Breast epithelium (tissue), 4 donors: Measurements from ENCODE around the gene SEBOX. TPM values are rescaled to one million over a fixed set of nuclear protein-coding genes. Genes with fewer than 3 reads are reported as not detected.

Experiments
- DNase-seq, 2 donors: peaks; one replicate each; pipeline ENCODE4 v3.0.0-alpha.2; 2019; ENCODE audit warnings: low spot score in 2 of 2
- H3K27ac ChIP-seq, 2 donors: fragments of 200-600 bp; sonication (generic) in 1 of 2; one replicate each; pipeline ENCODE4 v1.5.1; 2016 to 2019; ENCODE audit warnings: mild to moderate bottlenecking in 1 of 2
- H3K27me3 ChIP-seq, 2 donors: fragments of 200-600 bp; sonication (generic) in 1 of 2; one replicate each; pipeline versions ENCODE4 v1.5.1 to v1.6.0; 2017 to 2019; ENCODE audit warnings: control low read depth in 1 of 2, mild to moderate bottlenecking in 1 of 2
- H3K36me3 ChIP-seq: fragments of 200-600 bp; one replicate; pipeline ENCODE4 v1.5.1; 2019
- H3K4me1 ChIP-seq, 2 donors: fragments of 200-600 bp; sonication (generic); one replicate each; pipeline ENCODE4 v1.5.1; 2016 to 2019; ENCODE audit warnings: control low read depth in 1 of 2
- H3K4me3 ChIP-seq, 3 donors: fragments of 200-600 bp; sonication (generic); 1 replicate in 2 of 3; 2 replicates in 1 of 3; pipeline ENCODE4 v1.5.1; 2016 to 2019; ENCODE audit warnings: mild to moderate bottlenecking in 3 of 3, moderate library complexity in 2 of 3
- H3K9me3 ChIP-seq, 2 donors: fragments of 200-600 bp; sonication (generic) in 1 of 2; one replicate each; pipeline ENCODE4 v1.5.1; 2016 to 2019; ENCODE audit warnings: control low read depth in 1 of 2
- CTCF ChIP-seq, 3 donors: fragments of 450-650 bp; IDR thresholded peaks; one replicate each; pipeline ENCODE4 v1.5.1; 2016 to 2017; ENCODE audit warnings: antibody characterized with exemption in 3 of 3, mild to moderate bottlenecking in 3 of 3, moderate library complexity in 3 of 3
- POLR2A ChIP-seq: fragments of 450-650 bp; IDR thresholded peaks from one replicate; pipeline ENCODE4 v1.6.1; 2016; ENCODE audit warnings: antibody characterized with exemption, mild to moderate bottlenecking, moderate library complexity
- POLR2AphosphoS5 ChIP-seq, 3 donors: sonication (generic); formaldehyde crosslinking; IDR thresholded peaks; one replicate each; pipeline ENCODE4 v1.6.1; 2017; ENCODE audit warnings: antibody characterized with exemption in 3 of 3
- intact Hi-C: fragments of 100-400 bp; cut with DNase I; formaldehyde crosslinking; loops from one replicate; pipeline ENCODE4 v1.15.1; 2023; ENCODE audit warnings: low total_unique reads
- total RNA-seq, 3 donors: library from RNA; depleted of rRNA; stranded (reverse); fragments of >200 nt; gene quantifications; one replicate each; pipeline ENCODE4 v1.1.0, GENCODE V29; 2016

The SEBOX gene
- total RNA-seq, 3 donors from 2014 or later = not detected

DNA sequence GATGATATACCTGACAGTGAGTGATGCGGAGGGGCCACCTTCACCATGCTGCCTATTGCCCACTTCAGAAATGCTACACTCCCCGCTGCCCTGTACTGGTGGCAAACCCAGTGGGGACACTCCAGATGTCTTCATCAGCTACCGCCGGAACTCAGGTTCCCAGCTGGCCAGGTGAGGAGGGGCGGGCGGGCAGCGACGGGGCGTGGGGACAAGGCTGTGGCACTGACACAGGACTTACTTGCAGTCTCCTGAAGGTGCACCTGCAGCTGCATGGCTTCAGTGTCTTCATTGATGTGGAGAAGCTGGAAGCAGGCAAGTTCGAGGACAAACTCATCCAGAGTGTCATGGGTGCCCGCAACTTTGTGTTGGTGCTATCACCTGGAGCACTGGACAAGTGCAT lies 23.1 kb upstream of the SEBOX start:
- intact Hi-C loops = no loop called here
- DNase-seq = peak in 1 of 2 donors; percentile 35
- H3K36me3 ChIP-seq = no peaks in the 10 kb centered on the region

GRCh38 chr17:28386391-28386790 lies 21.4 kb upstream of the SEBOX start:
- TF ChIP-seq CTCF (IDR thresholded peaks at IDR 0.05) (no peak), POLR2AphosphoS5 (IDR thresholded peaks at IDR 0.05) (no peak), POLR2A (no peak)
- Histone ChIP-seq H3K9me3 (no peaks in the 10 kb centered on the region), H3K4me1 (no peaks in the 10 kb centered on the region), H3K27me3 (no peaks in the 10 kb centered on the region), H3K27ac (no peak overlapping the region), H3K4me3 (no peak overlapping the region), H3K36me3 (no peaks in the 10 kb centered on the region)
- intact Hi-C loops = no loop called here
- DNase-seq = no peak

More for the DNA sequence above, 23.1 kb upstream of the SEBOX start:
- TF ChIP-seq CTCF (IDR thresholded peaks at IDR 0.05) = no peak
- no peak for TF ChIP-seq POLR2AphosphoS5 (IDR thresholded peaks at IDR 0.05)
- no peak for TF ChIP-seq POLR2A
- Histone ChIP-seq H3K4me3 (no peak overlapping the region), H3K9me3 (no peaks in the 10 kb centered on the region), H3K27me3 (no peaks in the 10 kb centered on the region), H3K27ac (no peak overlapping the region), H3K4me1 (no peaks in the 10 kb centered on the region)

DNA sequence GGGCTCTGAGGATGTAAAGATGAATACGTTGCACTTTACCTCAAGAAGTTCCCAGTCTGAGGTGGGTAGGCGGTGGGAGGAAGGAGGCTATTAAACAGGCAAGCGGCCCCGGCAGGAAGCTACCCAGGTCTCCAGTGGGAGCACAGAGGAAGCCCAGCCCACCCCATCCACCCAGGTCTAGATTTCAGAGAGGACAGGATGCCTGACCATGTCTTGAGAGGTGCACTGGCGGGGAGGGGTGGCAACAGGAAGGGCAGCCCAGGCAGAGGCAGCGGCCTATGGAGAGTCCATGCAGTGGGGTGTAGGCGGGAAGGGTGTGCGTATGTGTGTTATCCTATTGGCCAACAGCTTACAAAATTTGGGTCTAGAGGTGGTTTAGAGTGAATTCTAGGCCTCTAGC lies 20.4 kb upstream of the SEBOX start:
- Histone ChIP-seq H3K27me3 (no peaks in the 10 kb centered on the region), H3K4me1 (no peaks in the 10 kb centered on the region), H3K4me3 (peak overlapping the region; percentile 41 to 57 (median 42)), H3K36me3 (no peaks in the 10 kb centered on the region), H3K9me3 (no peaks in the 10 kb centered on the region), H3K27ac (no peak overlapping the region)
- TF ChIP-seq POLR2A (no peak), POLR2AphosphoS5 (IDR thresholded peaks at IDR 0.05) (no peak), CTCF (IDR thresholded peaks at IDR 0.05) (no peak)
- intact Hi-C loops = no loop called here
- peak in 1 of 2 donors; percentile 49 for DNase-seq

DNA sequence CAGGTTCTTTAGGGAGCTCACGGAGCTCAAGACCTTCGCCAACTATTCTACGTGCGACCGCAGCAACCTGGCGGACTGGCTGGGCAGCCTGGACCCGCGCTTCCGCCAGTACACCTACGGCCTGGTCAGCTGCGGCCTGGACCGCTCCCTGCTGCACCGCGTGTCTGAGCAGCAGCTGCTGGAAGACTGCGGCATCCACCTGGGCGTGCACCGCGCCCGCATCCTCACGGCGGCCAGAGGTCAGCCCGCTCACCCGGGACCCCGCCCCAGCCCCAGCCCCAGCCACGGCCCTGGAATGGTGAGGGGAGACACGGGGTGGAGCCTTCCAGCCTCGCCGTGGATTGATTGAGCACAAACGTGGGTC lies 20.0 kb upstream of the SEBOX start:
- Histone ChIP-seq H3K27me3 (no peaks in the 10 kb centered on the region), H3K9me3 (no peaks in the 10 kb centered on the region), H3K4me3 (peak overlapping the region; percentile 41 to 57 (median 42)), H3K36me3 (no peaks in the 10 kb centered on the region), H3K27ac (no peak overlapping the region), H3K4me1 (no peaks in the 10 kb centered on the region)
- intact Hi-C loops = no loop called here
- DNase-seq = peak in 1 of 2 donors; percentile 50
- TF ChIP-seq CTCF (IDR thresholded peaks at IDR 0.05) (no peak), POLR2AphosphoS5 (IDR thresholded peaks at IDR 0.05) (no peak), POLR2A (no peak)

GRCh38 chr17:28384281-28385036 lies 19.5 kb upstream of the SEBOX start:
- Histone ChIP-seq H3K4me1 (no peaks in the 10 kb centered on the region), H3K27me3 (no peaks in the 10 kb centered on the region), H3K9me3 (no peaks in the 10 kb centered on the region), H3K27ac (peak overlapping the region; percentile 45 to 46), H3K4me3 (peak overlapping the region; percentile 41 to 57 (median 42)), H3K36me3 (no peaks in the 10 kb centered on the region)
- intact Hi-C loops = no loop called here
- TF ChIP-seq POLR2AphosphoS5 (IDR thresholded peaks at IDR 0.05) = no peak
- no peak for TF ChIP-seq POLR2A
- TF ChIP-seq CTCF (IDR thresholded peaks at IDR 0.05) = no peak
- DNase-seq = no peak
